HCT116 (cell line): ENCODE measurements around the gene MARCHF3.

ENCODE experiments used
- CTCF ChIP-seq, 3 experiments: fragments of 200-600 bp in 1 of 3; sonication (generic) in 1 of 3; IDR thresholded peaks in 2 of 3; conservative IDR thresholded peaks in 1 of 3; 2 replicates each; pipeline ENCODE4 v1.5.1; 2012 to 2017; ENCODE audit warnings: low read depth in 2 of 3, low read length in 2 of 3, antibody characterized with exemption in 1 of 3, borderline replicate concordance in 1 of 3, control low read depth in 1 of 3, mild to moderate bottlenecking in 1 of 3, mixed read lengths in 1 of 3, mixed run types in 1 of 3, moderate library complexity in 1 of 3; ENCODE audit not compliant: insufficient read depth in 1 of 3
- EGR1 ChIP-seq: IDR thresholded peaks from 2 replicates; pipeline ENCODE4 v1.6.1; 2012; ENCODE audit warnings: low read depth
- YY1 ChIP-seq: IDR thresholded peaks from 2 replicates; pipeline ENCODE4 v1.6.1; 2011; ENCODE audit warnings: low read length, low read depth, moderate library complexity, mild to moderate bottlenecking; ENCODE audit not compliant: insufficient replicate concordance; ENCODE audit errors: extremely low read depth

DNA sequence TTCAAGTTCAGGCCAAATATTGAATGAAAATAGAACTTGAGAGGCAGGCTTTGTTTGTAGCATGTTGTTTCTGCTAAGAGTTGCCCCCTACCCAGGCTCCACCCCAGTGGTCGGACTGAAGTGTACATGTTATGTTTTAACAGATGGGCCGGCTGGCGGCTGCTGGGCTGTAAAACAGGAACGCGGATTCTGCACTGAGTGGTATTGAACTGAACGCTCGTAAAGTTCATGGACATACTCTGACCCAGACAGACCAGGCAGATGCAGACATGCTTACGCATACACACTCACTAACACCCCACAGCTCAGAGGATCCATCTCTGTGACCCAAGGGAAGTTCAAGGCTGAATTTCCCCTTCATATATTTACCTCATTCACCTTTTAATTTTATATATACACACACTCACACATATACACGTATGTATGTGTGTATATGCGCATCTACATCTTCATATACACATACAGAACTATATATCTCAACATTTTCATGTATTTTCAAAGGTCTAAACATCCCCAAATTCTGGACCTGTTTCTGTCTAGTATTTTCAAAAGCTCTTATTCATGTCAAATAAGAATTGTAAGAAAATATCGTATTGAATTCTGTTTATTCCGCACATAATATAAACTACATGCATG lies 1.4 kb downstream of the MARCHF3 start:
- TF ChIP-seq YY1 (no peak), CTCF (IDR thresholded peaks at IDR 0.05 in 2 of 3, conservative IDR thresholded peaks at IDR 0.05 in 1 of 3; ENCODE audit: borderline replicate concordance in 1 of 3, insufficient read depth in 1 of 3, low read depth in 2 of 3, low read length in 2 of 3) (no peak), EGR1 (no peak)
